Neural cell (in vitro differentiated cells): Measurements from ENCODE around the gene PLK2. TPM values are rescaled to one million over a fixed set of nuclear protein-coding genes. Genes with fewer than 3 reads are reported as not detected.

Experiments used
- polyA plus RNA-seq: library from polyadenylated mRNA; depleted of rRNA; stranded (reverse); fragments of >200 nt; gene quantifications from 2 replicates; pipeline ENCODE4 v1.2.3, GENCODE V29; 2014

Gene PLK2
- polyA plus RNA-seq, 1 donor from 2014 or later: 309 TPM

Other genes starting within 250 kb of the PLK2 start
- gene GAPT, start 31.3 kb upstream of the PLK2 start, polyA plus RNA-seq: not detected in 2 replicates
- 94.3 and 104 TPM in 2 replicates for gene RAB3C, start 123.0 kb upstream of the PLK2 start, polyA plus RNA-seq